Measurements from ENCODE around the gene MAML2.

The MAML2 gene

GRCh38 chr11:96155627-96156378, 187.2 kb downstream of the MAML2 start:
- DNase-seq (ENCODE audit: low read depth in 2 of 2) = peak; percentile 55 to 71

- no peak for DNase-seq (ENCODE audit: low read depth in 2 of 2)
These were observed 188.0 kb downstream of the MAML2 start for GRCh38 chr11:96154802-96155520.

- no peak for DNase-seq (ENCODE audit: low read depth in 2 of 2)
These were observed 190.4 kb downstream of the MAML2 start for GRCh38 chr11:96152623-96153022.

DNA sequence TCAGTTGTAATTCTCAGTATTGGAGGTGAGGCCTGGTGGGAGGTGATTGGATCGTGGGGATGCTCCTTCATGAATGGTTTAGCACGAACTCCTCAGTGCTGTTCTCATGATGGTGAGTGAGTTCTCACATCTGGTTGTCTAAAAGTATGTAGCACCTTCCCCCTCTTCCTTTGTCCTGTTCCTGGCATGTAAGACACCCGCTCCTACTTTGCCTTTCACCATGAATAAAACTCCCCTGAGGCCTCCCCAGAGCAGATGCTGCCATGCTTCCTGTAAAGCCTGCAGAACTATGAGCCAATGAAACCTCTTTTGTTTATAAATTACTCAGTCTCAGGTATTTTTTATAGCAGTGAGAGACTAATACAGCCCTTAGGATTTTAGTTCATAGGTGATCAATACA, 191.5 kb downstream of the MAML2 start:
- no peak for DNase-seq (ENCODE audit: low read depth in 2 of 2)

- DNase-seq (ENCODE audit: low read depth in 2 of 2) = no peak
These were observed 192.4 kb downstream of the MAML2 start for GRCh38 chr11:96150609-96151008.

- DNase-seq (ENCODE audit: low read depth in 2 of 2) = no peak
These were observed 193.0 kb downstream of the MAML2 start for GRCh38 chr11:96149743-96150555.

DNA sequence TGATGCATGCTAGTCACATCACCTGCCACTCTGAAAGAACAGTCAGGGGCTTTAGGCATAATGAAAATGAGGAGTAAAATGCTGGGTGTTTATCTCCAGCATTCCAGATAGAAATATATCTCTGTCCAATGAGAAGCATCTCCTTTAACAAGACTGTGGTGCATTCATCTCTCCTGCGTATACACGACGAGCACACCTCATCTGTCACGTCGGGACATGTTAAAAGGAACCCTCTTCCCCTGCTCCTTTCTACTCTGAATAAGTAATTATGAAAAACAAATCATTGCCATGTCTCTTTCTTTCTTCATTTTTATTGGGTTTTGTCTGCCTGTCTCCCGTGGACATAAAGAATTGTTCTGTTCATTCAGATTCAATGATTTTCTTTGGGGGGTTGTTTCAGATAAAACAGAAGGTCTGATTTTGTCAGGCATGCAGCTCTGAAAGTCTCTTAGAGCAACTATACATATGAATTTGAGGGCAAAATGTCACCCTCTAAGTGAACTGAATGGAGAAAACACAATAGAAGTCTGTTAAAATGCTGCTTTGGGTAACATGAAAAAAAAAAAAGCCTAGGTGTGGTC, 195.0 kb downstream of the MAML2 start:
- DNase-seq (ENCODE audit: low read depth in 2 of 2) = no peak

- no peak for DNase-seq (ENCODE audit: low read depth in 2 of 2)
These were observed 195.8 kb downstream of the MAML2 start for GRCh38 chr11:96147186-96147585.

DNA sequence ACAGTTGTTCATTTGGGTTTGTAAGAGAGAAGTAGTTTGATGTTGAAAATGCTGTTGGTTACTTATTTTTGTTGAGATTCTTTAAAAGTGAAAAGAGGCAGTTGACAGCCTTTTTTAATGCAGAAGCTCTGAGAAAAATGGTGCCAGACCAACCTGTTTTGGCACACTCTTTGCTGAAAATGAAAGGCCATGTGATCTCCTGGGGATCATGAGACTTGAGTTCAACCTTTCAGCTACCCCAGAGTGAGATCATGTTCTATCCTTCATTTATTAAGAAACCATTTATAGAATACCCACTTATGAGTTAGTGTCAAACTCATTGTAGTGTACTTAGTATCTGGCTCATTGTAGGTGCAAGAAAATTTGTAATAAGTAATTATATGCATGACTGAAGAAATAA, 196.2 kb downstream of the MAML2 start:
- no peak for DNase-seq (ENCODE audit: low read depth in 2 of 2)

DNA sequence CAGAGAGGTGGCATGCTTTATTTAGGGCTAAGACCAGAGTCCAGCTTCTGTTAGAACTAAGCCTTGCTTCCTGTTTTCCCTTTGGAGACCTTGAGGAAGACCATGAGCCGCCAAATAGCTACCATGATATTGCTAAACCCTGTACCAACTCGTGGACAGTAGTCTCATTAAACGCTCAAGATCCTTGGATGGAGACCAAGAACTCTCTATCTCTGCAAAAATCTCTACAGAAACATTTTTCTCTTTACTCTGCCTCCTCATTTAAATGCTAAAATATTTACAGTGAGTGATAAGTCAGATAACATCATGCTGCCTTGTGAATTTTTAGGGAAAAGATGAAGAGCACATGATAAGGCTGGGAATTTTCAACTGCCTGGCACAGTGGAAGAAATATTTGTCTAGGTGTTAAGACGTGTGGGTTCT, 197.8 kb downstream of the MAML2 start:
- no peak for DNase-seq (ENCODE audit: low read depth in 2 of 2)

- no peak for DNase-seq (ENCODE audit: low read depth in 2 of 2)
These were observed 198.4 kb downstream of the MAML2 start for GRCh38 chr11:96144553-96144952.

- no peak for DNase-seq (ENCODE audit: low read depth in 2 of 2)
These were observed 199.9 kb downstream of the MAML2 start for GRCh38 chr11:96143041-96143521.

DNA sequence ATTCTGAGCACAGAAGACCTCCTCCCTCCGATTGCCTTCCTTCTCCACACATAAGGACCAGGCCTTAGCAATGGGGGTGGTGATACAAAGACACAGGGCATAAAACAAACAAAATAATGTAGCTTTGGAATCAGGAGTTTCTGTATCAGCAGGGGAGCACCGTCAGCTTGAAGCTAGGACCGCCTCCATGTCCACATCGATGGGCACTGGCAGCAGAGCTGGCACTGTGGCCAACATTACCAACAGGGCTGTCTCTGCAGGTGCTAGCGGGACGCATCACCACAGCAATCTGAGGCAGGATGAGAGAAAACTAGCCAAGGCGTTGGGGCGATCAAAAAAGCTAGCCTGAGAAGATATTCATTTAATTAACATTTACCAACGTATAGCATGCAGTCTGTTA, 201.4 kb downstream of the MAML2 start:
- no peak for DNase-seq (ENCODE audit: low read depth in 2 of 2)

GRCh38 chr11:96139691-96140090, 203.3 kb downstream of the MAML2 start:
- no peak for DNase-seq (ENCODE audit: low read depth in 2 of 2)

GRCh38 chr11:96137373-96137772, 205.6 kb downstream of the MAML2 start:
- DNase-seq (ENCODE audit: low read depth in 2 of 2) = no peak

- no peak for DNase-seq (ENCODE audit: low read depth in 2 of 2)
These were observed 206.2 kb downstream of the MAML2 start for GRCh38 chr11:96136613-96137298.

- DNase-seq (ENCODE audit: low read depth in 2 of 2) = no peak
These were observed 208.4 kb downstream of the MAML2 start for GRCh38 chr11:96134602-96135001.

DNA sequence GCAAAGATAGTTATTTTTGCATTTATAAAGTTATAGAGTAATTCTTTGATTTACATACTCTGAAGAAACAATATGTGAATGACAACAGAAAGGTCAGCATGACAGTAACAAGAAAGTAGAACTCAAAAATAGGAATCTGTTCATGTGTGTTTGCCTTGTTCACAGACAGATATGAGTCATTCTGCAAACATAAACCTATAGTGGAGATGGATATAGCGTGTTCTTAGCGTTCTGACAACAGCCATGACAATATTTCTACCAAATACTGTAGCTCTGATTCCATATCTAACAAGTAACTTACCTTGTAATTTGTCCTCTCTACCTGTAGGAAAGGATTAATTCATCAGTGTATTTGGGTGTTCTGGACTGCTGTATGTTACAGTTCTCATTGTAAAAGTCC, 210.6 kb downstream of the MAML2 start:
- DNase-seq (ENCODE audit: low read depth in 2 of 2) = no peak

DNA sequence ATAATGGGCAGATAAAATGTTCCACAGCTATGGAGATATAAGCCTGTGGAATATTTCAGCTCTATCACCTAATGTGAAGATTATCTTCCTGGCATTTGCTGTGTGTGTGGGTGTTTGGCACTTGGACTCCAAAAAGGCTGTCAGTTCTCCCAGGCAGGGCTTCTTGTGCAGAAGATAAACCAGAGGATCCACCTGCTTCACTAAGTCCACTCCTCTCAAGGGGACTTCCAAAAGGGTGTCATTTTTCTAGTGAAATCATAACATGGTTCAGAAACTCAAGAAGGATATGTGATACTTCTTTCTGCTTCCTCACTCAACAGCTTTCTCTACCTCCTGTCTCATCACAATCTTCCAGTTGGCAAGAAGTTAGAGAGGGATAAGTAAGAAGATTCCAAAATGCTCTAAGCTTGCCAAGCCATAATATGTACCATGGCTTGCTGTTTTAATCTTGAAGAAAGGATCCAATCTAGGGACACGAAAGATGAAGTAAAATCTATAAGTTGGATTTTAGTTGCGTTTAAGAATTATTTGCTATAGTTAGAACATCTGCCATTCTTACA, 212.9 kb downstream of the MAML2 start:
- no peak for DNase-seq (ENCODE audit: low read depth in 2 of 2)

DNA sequence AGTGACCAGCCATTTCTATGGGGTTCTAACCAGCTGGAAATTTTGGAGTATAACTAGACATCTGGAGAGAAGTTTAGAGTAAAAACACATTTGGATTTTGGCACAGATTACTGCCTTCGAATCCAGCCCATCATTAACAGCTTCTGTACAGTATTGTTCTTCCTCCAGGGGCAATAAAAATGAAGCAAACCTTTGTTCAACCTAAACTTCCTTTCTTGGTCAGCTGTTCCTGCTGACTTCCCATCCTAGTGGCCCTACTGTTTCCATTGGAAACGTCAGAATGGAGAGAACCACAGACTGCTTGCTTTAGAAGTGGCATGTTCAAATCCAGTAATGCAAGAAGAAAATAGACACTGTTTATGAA, 215.4 kb downstream of the MAML2 start:
- no peak for DNase-seq (ENCODE audit: low read depth in 2 of 2)

DNA sequence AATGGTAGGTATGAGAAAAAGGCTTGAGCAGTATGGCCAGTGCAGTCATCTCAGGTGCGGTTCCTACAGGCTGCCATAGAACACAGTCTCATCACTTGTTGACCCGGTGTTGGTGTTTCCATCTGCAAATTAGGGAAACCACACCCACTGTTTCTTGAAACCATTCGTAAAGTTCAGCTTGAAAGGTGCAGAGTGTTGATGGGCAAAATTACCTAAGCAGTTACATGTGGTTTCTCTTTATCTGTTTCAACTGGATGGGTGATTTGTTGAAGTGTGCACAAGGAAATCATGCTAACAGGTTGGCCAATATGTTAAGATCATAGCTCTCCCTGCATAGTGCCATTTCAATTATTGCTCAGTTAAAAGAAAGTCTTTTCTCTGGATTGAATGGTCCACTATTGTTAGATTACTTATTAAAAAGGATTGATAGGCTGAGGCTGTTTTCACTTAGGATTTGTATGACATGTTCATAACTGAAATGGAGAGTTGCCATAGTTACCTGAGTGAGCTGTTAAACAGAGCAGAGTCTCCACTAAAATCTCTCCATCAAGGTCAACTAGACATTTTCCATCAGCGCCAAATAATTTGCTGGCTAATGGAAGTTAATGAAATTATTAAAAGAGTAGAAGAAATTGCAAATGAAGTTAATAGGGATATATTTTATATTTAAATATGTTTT, 215.9 kb downstream of the MAML2 start:
- DNase-seq (ENCODE audit: low read depth in 2 of 2) = no peak
